Fibroblast of villous mesenchyme (primary cell): ENCODE data around the gene SERPINB5. TPM values are rescaled to one million over a fixed set of nuclear protein-coding genes. Genes with fewer than 3 reads are reported as not detected.

Experiments
- DNase-seq: peaks from one replicate; pipeline ENCODE4 v3.0.0-alpha.2; 2010; ENCODE audit warnings: low read depth
- H3K4me3 ChIP-seq: 2 replicates; pipeline ENCODE4 v1.5.1; 2011; ENCODE audit warnings: low read depth, mild to moderate bottlenecking, low read length
- CTCF ChIP-seq: IDR thresholded peaks from 2 replicates; pipeline ENCODE4 v1.5.1; 2012; ENCODE audit warnings: low read depth, mild to moderate bottlenecking, low read length; ENCODE audit not compliant: insufficient read depth
- total RNA-seq: library from RNA; depleted of rRNA; stranded (reverse); fragments of >200 nt; gene quantifications from 2 replicates; pipeline ENCODE4 v1.2.3, GENCODE V29; 2012

The SERPINB5 gene
- total RNA-seq, 1 donor, result not detected

- no peak for TF ChIP-seq CTCF
- DNase-seq, result no peak
Measured at GRCh38 chr18:63515801-63516200, 39.0 kb downstream of the SERPINB5 start.

GRCh38 chr18:63518178-63519012 lies 41.6 kb downstream of the SERPINB5 start:
- DNase-seq, result peak; percentile 79
- peak; percentile 69 for TF ChIP-seq CTCF
- H3K4me3 ChIP-seq, result no peak overlapping the region

More at GRCh38 chr18:63515801-63516200, 39.0 kb downstream of the SERPINB5 start:
- no peak overlapping the region for H3K4me3 ChIP-seq

- no peak for TF ChIP-seq CTCF
- no peak for DNase-seq
- H3K4me3 ChIP-seq, result no peak overlapping the region
Measured at GRCh38 chr18:63520053-63520685, 43.4 kb downstream of the SERPINB5 start.

DNA sequence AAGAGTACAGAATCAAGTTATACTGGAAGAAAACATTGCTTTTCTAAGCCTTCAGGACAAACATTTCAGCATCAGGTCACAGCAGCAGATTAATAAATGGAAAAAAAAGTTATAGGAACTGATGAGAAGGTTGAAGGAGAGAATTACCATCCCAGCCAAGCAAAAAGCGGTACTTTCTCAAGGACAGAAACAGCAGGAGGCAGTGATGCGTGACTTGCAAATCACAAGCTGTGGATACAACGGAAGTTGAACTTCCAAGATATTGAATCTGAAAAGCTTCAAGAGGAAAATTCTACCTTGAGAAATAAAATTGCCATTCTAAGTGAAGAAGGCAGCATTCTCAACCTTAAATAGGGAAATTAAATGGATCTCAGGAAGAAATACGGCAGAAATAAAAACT lies 46.9 kb downstream of the SERPINB5 start:
- no peak for TF ChIP-seq CTCF
- DNase-seq, result no peak
- no peak overlapping the region for H3K4me3 ChIP-seq

DNA sequence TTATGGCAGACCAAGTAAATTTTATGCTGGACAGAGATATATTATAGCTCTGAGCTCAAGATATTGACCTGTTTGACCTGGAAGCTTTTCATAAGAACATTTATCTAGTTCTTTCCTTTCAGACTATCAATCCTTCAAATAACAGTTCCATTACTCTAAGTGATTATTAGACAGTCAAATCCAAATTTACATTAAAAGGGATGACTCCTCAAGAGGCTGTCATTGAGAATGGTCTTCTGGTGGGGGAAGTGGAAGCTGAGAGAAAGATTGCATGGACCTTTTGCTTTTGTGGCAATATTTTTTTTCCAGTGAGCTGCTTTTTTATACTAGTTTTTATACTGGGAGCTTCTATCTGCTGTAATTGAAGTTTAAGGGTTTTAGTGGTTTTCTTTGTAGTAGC lies 50.5 kb downstream of the SERPINB5 start:
- TF ChIP-seq CTCF, result no peak
- DNase-seq, result no peak
- no peak overlapping the region for H3K4me3 ChIP-seq

DNA sequence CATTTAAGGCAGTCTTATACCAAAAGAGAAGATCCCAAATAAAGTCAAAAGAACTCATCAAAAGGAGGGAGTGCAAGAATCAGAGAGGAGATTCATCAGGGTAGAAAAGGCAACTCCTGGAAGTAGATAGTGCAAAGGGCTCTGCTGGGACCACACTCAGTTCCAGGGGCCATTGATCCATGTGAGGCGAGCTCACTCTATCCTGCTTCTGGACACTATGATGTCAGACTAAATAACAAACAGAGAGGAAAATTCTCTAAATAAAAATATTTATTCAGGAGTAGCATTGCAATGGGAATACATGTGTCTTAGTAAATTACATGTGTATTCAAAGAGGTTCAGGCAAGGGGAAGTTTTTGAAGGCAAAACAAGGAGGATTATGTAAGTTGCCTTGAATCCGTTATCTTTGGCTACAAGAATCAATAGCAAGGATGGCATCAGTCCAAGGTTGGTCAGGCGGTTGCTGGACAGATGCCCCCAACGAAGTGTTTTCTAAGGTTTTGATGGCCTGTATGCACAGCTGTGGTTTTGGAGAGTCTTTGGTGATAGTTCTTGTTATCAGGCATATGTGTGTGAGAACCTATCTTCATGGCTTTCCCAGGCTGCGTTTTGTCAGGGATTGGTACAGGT lies 52.2 kb downstream of the SERPINB5 start:
- TF ChIP-seq CTCF, result no peak
- H3K4me3 ChIP-seq, result no peak overlapping the region
- no peak for DNase-seq
